ENCODE data around the gene CISD1. TPM values are rescaled to one million over a fixed set of nuclear protein-coding genes. Genes with fewer than 3 reads are reported as not detected.

CISD1 gene
- polyA plus RNA-seq, 1 donor from 2014 or later, result 53.0 TPM

Other genes starting within 250 kb of the CISD1 start
- gene IPMK, start 1.3 kb upstream of the CISD1 start, polyA plus RNA-seq, result 2.2 TPM
- gene UBE2D1, start 65.8 kb downstream of the CISD1 start, polyA plus RNA-seq, result 16.5 TPM
- gene TFAM, start 116.2 kb downstream of the CISD1 start, polyA plus RNA-seq, result 56.0 TPM
- not detected for gene BICC1, start 243.7 kb downstream of the CISD1 start, polyA plus RNA-seq

Data from IgD-negative memory B cell (primary cell).